ENCODE measurements around the gene PAQR8. TPM values are rescaled to one million over a fixed set of nuclear protein-coding genes. Genes with fewer than 3 reads are reported as not detected.

Gene PAQR8
- total RNA-seq, 1 donor from 2014 or later, result 12.6 TPM

GRCh38 chr6:52454556-52454955, 92.6 kb downstream of the PAQR8 start:
- DNase-seq (ENCODE audit: low spot score in 2 of 2) (no peak), FAIRE-seq (no peak)

- FAIRE-seq, result no peak
- no peak for DNase-seq (ENCODE audit: low spot score in 2 of 2)
Measured at GRCh38 chr6:52457096-52457495, 95.1 kb downstream of the PAQR8 start.

Other genes starting within 250 kb of the PAQR8 start
- gene IL17A, start 175.8 kb upstream of the PAQR8 start, total RNA-seq, result not detected
- not detected for gene IL17F, start 117.7 kb upstream of the PAQR8 start, total RNA-seq
- gene MCM3, start 77.4 kb upstream of the PAQR8 start, total RNA-seq, result 11.0 TPM
- gene EFHC1, start 58.2 kb downstream of the PAQR8 start, total RNA-seq, result 22.4 TPM
- 2.0 TPM for gene TRAM2, start 214.9 kb downstream of the PAQR8 start, total RNA-seq